Neural progenitor cell (in vitro differentiated cells): ENCODE measurements around the gene ALDH1L2.

Experiments used
- EZH2 ChIP-seq: fragments of 200-600 bp; sonication (generic); IDR thresholded peaks from 2 replicates; pipeline ENCODE4 v1.6.1; 2017; ENCODE audit warnings: antibody characterized with exemption, mild to moderate bottlenecking, moderate library complexity
- TF ChIP-seq, protein P1 (sequence below): fragments of 200-600 bp; sonication (generic); IDR thresholded peaks from 2 replicates; pipeline ENCODE4 v1.5.1; 2017; ENCODE audit warnings: antibody characterized with exemption, mild to moderate bottlenecking

DNA sequence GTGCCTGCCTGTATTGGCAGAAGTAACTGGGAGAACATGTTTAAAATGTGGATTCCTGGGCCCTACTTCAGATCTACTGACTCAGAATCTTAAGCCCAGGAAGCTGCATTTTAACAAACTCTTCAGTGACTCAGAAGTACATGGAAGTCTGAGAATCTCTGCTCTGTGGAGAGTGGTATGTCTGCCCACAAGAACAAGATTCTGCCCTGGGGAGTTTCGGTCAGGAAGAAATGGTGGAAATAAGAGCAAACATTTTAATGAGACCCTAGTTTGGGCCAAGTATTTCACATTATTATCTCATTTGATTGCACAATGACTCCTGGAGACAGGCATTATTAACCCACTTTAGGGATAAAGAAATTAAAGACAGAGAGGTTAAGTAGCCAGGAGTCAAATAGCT lies 8.2 kb downstream of the ALDH1L2 start:
- TF ChIP-seq, protein P1, sequence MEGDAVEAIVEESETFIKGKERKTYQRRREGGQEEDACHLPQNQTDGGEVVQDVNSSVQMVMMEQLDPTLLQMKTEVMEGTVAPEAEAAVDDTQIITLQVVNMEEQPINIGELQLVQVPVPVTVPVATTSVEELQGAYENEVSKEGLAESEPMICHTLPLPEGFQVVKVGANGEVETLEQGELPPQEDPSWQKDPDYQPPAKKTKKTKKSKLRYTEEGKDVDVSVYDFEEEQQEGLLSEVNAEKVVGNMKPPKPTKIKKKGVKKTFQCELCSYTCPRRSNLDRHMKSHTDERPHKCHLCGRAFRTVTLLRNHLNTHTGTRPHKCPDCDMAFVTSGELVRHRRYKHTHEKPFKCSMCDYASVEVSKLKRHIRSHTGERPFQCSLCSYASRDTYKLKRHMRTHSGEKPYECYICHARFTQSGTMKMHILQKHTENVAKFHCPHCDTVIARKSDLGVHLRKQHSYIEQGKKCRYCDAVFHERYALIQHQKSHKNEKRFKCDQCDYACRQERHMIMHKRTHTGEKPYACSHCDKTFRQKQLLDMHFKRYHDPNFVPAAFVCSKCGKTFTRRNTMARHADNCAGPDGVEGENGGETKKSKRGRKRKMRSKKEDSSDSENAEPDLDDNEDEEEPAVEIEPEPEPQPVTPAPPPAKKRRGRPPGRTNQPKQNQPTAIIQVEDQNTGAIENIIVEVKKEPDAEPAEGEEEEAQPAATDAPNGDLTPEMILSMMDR: no peak
- TF ChIP-seq EZH2: no peak
